ENCODE data around the gene EPB41L4A. TPM values are rescaled to one million over a fixed set of nuclear protein-coding genes. Genes with fewer than 3 reads are reported as not detected.

Gene EPB41L4A
- total and polyA plus RNA-seq, 8 donors = 4.4 to 77.6 (median 12.1) TPM

- Histone ChIP-seq H3K4me3 (no peak overlapping the region), H3K27ac (no peak overlapping the region), H3K9me3 (no peaks in the 10 kb centered on the region), H3K36me3 (no peaks in the 10 kb centered on the region), H3K4me1 (no peaks in the 10 kb centered on the region), H3K27me3 (no peaks in the 10 kb centered on the region)
- 68 to 82% (median 76%) methylated on average over 2 of the region's 2 CpGs for WGBS, 5 donors
- intact Hi-C loops (cut with DNase I; ENCODE audit: low total_unique reads) = no loop called here
- DNase-seq = no peak
- TF ChIP-seq POLR2A (IDR thresholded peaks at IDR 0.05) = no peak
- TF ChIP-seq CTCF (IDR thresholded peaks at IDR 0.05) = no peak
- no peak for TF ChIP-seq POLR2AphosphoS5 (IDR thresholded peaks at IDR 0.05)
- TF ChIP-seq EP300 (IDR thresholded peaks at IDR 0.05) = no peak
These were observed 170.5 kb downstream of the EPB41L4A start for GRCh38 chr5:112248623-112249022.

- Histone ChIP-seq H3K27ac (no peak overlapping the region), H3K4me1 (no peaks in the 10 kb centered on the region)
- intact Hi-C loops (cut with DNase I; ENCODE audit: low total_unique reads) = no loop called here
These were observed 171.1 kb downstream of the EPB41L4A start for GRCh38 chr5:112247960-112248359.

GRCh38 chr5:112245656-112246055 is 173.4 kb downstream of the EPB41L4A start:
- DNase-seq = no peak
- Histone ChIP-seq H3K36me3 (no peaks in the 10 kb centered on the region), H3K4me1 (no peaks in the 10 kb centered on the region), H3K4me3 (no peak overlapping the region), H3K9me3 (no peaks in the 10 kb centered on the region), H3K27ac (no peak overlapping the region), H3K27me3 (no peaks in the 10 kb centered on the region)
- TF ChIP-seq CTCF (IDR thresholded peaks at IDR 0.05) (no peak), POLR2A (IDR thresholded peaks at IDR 0.05) (no peak), EP300 (IDR thresholded peaks at IDR 0.05) (no peak), POLR2AphosphoS5 (IDR thresholded peaks at IDR 0.05) (no peak)
- intact Hi-C loops (cut with DNase I; ENCODE audit: low total_unique reads) = no loop called here
- 69 to 82% (median 79%) methylated on average over 5 of the region's 5 CpGs for WGBS, 5 donors

More at GRCh38 chr5:112247960-112248359, 171.1 kb downstream of the EPB41L4A start:
- Histone ChIP-seq H3K27me3 (no peaks in the 10 kb centered on the region), H3K36me3 (no peaks in the 10 kb centered on the region), H3K4me3 (no peak overlapping the region), H3K9me3 (no peaks in the 10 kb centered on the region)
- no peak for DNase-seq
- TF ChIP-seq POLR2A (IDR thresholded peaks at IDR 0.05) (no peak), EP300 (IDR thresholded peaks at IDR 0.05) (no peak), POLR2AphosphoS5 (IDR thresholded peaks at IDR 0.05) (no peak), CTCF (IDR thresholded peaks at IDR 0.05) (no peak)

- no peak for DNase-seq
- Histone ChIP-seq H3K36me3 (peaks cover 0 to 6% (median 0%) of the 10 kb centered on the region in 4 donors), H3K9me3 (no peaks in the 10 kb centered on the region), H3K4me3 (no peak overlapping the region), H3K27me3 (no peaks in the 10 kb centered on the region), H3K27ac (no peak overlapping the region), H3K4me1 (no peaks in the 10 kb centered on the region)
- TF ChIP-seq EP300 (IDR thresholded peaks at IDR 0.05) (no peak), POLR2AphosphoS5 (IDR thresholded peaks at IDR 0.05) (no peak), CTCF (IDR thresholded peaks at IDR 0.05) (no peak), POLR2A (IDR thresholded peaks at IDR 0.05) (no peak)
- 60 to 76% (median 72%) methylated on average over 3 of the region's 3 CpGs for WGBS, 5 donors
- intact Hi-C loops (cut with DNase I; ENCODE audit: low total_unique reads) = no loop called here
These were observed 179.1 kb downstream of the EPB41L4A start for GRCh38 chr5:112239996-112240395.

Measured in stomach (tissue), 9 donors.